ENCODE results near the gene UCN3.

UCN3 gene, protein sequence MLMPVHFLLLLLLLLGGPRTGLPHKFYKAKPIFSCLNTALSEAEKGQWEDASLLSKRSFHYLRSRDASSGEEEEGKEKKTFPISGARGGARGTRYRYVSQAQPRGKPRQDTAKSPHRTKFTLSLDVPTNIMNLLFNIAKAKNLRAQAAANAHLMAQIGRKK

DNA sequence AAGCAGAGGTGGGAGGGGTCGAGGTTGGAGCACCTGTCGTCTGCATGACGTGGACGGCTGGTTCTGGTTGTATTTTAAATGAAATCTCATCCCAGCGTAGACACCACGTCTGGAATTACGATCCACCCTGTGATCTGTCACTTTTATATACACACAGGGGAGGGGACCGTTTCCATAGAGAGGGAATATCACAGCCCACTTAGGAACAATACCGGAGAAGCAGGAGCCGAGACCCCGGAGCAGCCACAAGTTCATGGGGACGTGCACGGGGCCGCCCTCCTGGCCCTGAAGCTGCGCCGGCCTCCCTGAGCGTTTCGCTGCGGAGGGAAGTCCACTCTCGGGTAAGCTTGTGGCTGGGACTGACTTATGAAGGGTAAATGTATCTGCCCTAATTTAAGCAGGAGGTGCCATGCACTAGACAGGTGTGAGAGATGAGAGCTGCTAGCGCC is at the start of gene UCN3:
Gene UCN3 (plus strand): TSS at position 77 of the 449 bp plus-strand sequence. CDS start 8,755 bp downstream, outside the sequence.
- DNase-seq, result no peak

GRCh38 chr10:5317547-5318107 is 47.1 kb upstream of the UCN3 start:
- DNase-seq, result no peak

DNA sequence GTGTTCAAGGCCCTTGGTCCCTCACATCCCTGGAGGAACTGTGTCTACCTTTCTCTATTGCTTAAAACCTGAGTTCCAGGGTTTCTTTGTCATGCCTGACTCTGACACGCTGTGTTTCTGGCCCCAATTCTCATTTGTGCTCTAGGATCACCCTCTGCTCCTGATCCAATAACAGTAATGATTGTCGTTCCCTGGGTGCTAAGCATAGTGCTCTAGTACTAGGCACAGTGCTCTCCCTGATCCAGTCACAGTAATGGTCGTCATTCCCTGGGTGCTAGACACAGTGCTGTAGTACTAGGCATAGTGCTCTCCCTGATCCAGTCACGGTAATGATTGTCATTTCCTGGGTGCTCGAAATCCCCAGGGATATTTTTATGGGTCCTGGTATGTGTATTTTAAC is 46.6 kb upstream of the UCN3 start:
- DNase-seq, result no peak

DNA sequence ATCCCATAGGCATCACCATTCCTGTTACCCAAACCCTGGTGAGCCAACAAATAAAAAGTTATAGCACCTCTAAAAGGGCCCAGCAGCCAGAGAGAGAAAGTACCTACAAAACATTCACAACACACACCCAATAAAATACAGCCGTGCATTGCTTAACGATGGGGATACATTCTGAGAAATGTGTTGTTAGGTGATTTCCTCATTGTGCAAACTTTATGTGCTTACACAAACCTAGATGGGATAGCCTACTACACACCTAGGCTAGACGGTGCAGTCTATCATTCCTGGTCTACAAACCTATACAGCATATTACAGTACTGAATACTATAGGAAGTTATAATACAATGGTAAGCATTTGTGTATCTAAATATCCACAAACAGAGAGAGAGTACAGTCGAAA is 44.9 kb upstream of the UCN3 start:
- no peak for DNase-seq

- DNase-seq, result no peak
Measured at GRCh38 chr10:5321273-5321672, 43.5 kb upstream of the UCN3 start.

GRCh38 chr10:5323446-5323845 is 41.3 kb upstream of the UCN3 start:
- DNase-seq, result no peak

- DNase-seq, result no peak
Measured at GRCh38 chr10:5325076-5325475, 39.7 kb upstream of the UCN3 start.

DNA sequence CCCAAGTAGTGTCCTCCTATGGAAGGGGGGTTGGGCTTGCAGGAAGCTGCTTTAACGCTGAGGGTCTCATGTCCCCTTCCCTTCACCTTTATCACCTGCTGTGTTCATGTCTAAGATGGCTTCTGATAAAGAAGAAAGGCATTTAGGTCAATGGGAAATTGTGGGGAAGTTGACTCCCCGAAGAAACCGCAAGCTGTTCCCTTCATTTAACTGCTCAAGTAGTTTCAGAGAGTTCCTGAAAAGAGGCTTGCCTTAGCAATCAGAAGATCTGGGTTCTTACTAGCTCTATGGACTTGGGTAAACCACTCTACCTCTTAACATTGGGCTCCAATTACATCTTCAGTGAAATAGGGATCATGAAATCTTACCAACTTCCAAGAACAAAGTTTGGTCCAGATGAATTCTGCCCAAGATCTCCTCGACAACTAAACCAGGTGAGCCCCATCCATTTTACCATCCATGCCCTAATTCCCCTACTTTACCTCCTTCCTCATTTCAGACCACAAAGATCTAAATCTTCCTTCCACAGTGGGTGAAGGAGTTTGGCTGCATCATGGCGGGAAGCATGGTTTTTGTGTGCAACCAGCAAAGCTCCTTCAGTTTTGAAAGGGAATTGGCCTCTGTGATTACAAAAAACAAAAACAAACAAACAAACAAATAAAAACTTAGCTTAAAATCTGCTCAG is 30.4 kb upstream of the UCN3 start:
- DNase-seq, result no peak

DNA sequence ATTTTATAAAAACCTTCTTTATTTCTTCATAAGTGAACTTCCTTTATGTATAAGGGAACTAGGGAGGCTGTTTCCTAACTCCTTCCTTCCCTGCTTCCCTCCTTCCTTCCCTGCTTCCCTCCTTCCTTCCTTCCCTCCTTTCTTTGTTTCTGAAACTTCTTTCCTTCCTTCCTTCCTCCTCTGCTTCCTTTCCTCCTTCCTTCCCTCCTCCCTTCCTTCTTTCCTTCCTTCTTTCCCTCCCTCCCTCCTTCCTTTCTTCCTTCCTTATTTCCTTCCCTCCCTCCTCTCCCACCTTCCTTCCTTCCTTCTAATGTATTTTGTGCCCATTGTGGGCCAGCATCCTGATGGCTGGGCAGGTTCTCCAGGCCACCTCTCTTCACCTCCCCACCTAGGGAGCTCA is 26.8 kb upstream of the UCN3 start:
- DNase-seq, result no peak

DNA sequence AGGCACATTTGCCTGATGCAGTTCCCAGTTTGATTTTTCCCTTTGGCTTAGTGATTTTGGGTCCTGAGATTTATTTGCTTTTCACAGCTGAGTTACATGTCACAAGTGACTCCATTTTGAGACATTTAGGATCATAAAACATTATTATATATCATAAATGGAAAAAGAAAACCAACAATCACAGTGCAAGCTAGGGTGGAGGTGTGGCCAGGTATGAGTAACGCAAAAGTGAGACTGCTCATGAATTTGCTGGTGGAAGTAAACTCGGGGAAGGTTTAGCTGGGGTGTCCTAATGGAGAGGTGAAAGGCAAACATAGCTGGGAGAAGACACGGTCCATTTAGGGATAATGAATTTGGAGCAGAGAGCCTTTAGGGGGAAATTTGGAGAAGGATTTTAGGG is 21.7 kb upstream of the UCN3 start:
- DNase-seq, result no peak

DNA sequence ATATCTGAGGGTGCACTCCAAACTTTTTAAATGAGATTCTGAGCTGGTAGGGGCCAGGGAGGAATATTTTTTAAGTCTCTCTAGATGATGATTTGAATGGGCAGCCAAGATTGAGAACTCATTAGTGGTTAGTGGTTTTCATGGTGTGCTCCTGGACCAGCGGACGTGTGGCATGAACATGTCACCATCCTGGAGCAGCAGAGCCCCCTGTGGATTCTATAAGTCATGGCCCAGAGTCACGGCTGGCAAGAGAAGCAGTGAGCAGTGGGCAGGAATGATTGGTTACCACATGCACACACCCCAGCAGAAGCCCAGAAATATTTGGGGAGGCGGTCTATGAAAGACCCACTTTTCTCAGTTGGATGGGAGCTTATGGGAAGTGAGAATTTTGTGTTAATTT is 21.2 kb upstream of the UCN3 start:
- no peak for DNase-seq

GRCh38 chr10:5343979-5344378 is 20.8 kb upstream of the UCN3 start:
- DNase-seq, result no peak

DNA sequence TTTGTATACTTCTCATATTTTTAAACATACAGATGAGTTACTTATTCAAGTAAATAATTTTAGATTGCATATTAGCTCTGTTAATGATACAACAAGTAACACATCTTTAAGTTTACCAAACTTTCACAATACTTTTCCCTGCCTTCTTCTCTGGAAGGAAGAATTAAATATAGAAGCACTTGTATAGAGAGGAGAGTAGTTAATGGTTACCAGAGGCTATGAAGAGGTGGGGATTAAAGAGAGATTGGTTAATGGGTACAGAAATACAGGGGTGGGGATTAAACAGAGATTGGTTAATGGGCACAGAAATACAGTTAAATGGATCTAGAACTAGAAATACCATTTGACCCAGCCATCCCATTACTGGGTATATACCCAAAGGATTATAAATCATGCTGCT is 20.0 kb upstream of the UCN3 start:
- DNase-seq, result no peak

DNA sequence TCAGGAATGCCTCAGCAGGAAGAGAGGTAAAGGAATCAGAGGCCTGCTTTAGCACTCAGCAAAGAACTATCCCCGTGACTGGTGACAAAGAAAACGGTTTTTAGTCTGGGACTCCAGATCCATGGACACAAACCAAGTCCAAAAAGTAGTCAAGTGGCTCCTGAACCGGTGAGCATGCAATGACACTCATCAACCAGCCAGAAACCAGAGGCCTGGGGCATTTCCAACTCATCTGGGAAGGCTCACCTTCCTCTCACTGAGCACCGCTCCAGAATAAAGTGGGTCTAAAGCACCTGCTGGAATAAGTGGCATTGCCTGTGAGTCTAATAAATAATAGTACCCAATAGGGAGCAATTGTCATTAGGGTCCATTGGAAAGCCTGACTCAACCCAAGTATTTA is 17.9 kb upstream of the UCN3 start:
- no peak for DNase-seq

DNA sequence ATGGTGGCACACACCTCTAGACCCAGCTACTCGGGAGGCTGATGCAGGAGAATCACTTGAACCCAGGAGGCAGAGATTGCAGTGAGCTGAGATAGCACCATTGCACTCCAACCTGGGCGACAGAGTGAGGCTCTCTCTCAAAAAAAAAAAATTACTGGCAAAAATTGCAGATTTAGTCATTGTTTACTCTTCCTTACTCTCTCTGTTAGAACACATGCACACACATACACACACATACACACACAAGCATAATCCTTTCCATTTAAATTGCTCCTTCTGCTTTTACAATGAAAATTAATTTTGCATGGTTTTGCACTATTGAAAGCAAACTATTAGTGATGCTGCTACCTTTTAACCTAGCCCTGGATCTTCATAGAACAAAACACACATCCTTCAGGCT is 15.4 kb upstream of the UCN3 start:
- DNase-seq, result no peak

GRCh38 chr10:5354068-5354467 is 10.7 kb upstream of the UCN3 start:
- no peak for DNase-seq

GRCh38 chr10:5355594-5356301 is 9.0 kb upstream of the UCN3 start:
- DNase-seq, result no peak

- DNase-seq, result no peak
Measured at GRCh38 chr10:5356302-5356763, 8.4 kb upstream of the UCN3 start.

DNA sequence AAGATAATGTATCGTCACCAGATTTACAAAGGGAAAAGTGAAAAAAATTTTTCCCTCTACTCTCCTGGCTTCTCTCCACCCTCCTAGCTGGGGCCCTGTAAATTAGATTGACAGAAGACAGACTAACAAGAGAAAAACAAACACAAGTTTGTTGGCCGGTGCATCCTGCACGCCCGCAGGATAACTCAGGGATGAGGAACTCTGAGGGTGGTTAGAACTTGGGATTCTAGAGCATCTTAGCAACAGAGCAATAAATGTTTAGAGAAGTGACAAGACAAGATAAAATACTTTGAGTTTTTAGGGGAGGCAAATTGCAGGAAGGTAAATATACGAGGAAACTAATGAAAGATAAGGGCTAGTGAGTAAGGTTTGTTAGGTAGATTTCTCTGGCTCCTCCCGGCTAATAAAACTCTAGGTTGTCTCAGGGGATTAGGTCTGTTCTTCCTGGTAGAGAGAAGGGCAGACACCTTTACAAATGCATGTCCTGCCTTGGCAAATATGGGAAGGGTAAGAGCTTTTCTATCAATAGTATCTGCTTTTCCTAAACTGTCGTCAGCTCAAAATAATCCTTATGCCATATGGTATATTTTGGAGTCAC is 4.3 kb upstream of the UCN3 start:
- no peak for DNase-seq

DNA sequence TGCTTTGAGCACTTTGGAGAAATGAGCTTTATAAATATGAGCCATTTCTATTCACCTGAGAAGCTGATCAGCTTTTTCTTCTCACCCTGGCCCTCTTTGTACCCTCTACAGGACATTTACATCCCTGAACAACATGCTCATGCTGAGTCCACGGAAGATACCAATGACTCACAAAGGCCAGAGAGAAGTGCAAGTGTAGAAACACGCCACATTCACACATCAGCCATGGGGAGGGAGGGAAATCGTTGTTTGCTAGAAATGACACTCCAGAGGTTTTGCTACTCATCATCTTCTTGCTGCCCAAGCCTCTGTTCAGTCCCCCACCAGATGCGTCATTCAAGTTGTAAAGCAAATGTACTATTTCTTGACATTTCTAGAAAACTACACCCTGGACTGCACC is 2.8 kb upstream of the UCN3 start:
- DNase-seq, result no peak

DNA sequence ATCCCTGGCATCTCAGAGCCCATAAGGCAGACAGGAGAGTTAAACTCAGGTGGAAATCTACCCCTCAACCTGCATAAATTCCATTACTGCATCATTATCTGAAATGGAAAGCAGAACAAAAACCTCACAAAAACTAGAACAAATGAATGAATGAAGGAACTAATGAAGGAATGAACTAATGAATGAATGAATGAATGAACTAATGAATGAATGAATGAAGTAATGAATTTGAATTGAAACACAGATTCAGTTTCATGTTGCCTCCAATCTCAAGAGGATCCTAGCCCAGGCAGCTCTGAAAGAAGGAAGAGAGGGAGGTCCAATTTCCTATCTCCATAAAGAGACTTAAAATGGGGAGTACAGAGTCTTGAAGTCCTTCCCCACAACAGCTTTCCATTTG is 1.9 kb upstream of the UCN3 start:
- no peak for DNase-seq

GRCh38 chr10:5364374-5364773 is 392 bp upstream of the UCN3 start:
- no peak for DNase-seq

- DNase-seq, result no peak
Measured at GRCh38 chr10:5365928-5366327, 1.2 kb downstream of the UCN3 start.
